Activated naive CD4-positive, alpha-beta T cell treated with anti-CD3 and anti-CD28 coated beads for 36 hours (primary cell): ENCODE data around the gene HMCN2. TPM values are rescaled to one million over a fixed set of nuclear protein-coding genes. Genes with fewer than 3 reads are reported as not detected.
A peak's percentile ranks its signal among the peaks of the same experiment; 100 is the strongest.

Source experiments
- CTCF ChIA-PET: fragments of 350-600 bp; sonication (Branson Sonifier 250); formaldehyde crosslinking; loops from one replicate; lab custom pipeline; 2021; ENCODE audit warnings: antibody characterized with exemption; lab: Charles Lee
- DNase-seq: peaks from one replicate; pipeline ENCODE4 v3.0.0-alpha.2; 2020
- H3K27ac Mint-ChIP-seq: one replicate; pipeline ENCODE4 v1.8.0; 2021; ENCODE audit warnings: mild to moderate bottlenecking, mixed read lengths
- H3K27me3 Mint-ChIP-seq: one replicate; pipeline ENCODE4 v1.8.0; 2021; ENCODE audit warnings: low read depth, mixed read lengths
- H3K36me3 Mint-ChIP-seq: one replicate; pipeline ENCODE4 v1.8.0; 2021; ENCODE audit warnings: low read depth, mixed read lengths
- H3K4me1 Mint-ChIP-seq: one replicate; pipeline ENCODE4 v1.8.0; 2021; ENCODE audit warnings: low read depth, mixed read lengths
- H3K4me3 Mint-ChIP-seq: one replicate; pipeline ENCODE4 v1.8.0; 2021; ENCODE audit warnings: mild to moderate bottlenecking, moderate library complexity, mixed read lengths
- H3K9me3 Mint-ChIP-seq: one replicate; pipeline ENCODE4 v1.8.0; 2021; ENCODE audit warnings: mixed read lengths
- intact Hi-C: fragments of 100-400 bp; cut with micrococcal nuclease; formaldehyde crosslinking; loops from one replicate; pipeline ENCODE4 v1.15.1; 2023
- total RNA-seq, 2 experiments: library from RNA; stranded (reverse); gene quantifications; one replicate each; pipeline ENCODE4 v1.2.3, GENCODE V29; 2021

The HMCN2 gene
- total RNA-seq, 2 experiments from 2014 or later: not detected

DNA sequence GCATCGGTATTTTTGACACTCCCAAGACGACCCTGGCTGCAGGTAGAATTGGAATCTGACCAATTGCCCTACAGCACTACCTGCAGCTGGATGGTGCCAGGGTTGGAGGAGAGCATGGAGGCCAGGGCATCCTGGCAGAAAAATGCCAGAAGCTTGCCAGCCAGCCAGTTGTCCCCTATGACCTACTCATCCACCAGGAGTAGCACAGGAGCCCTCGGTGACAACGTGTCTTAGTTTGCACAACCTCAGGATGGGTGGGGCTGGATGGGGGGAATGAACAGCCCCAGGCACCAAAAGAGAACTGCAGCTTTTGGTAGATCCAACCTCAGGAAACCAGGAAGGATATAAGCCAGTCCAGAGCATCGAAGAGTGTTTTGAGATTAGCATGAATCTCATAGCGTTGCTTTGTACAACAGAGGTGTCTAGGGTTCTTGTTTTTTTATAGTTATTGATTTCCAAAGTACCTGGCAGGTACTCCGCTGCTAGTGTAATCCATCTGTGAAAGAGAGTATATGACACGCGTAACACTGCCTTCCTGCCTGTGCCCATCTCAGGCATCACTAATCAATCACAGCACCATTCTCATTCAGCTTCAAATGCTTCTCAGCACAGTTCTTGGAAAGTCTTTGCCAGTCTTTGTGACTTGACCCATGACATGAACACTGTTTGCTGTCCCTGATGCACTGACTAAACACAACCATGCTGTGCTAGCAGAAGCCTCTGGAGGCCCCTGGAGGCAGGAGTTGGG lies 142.5 kb downstream of the HMCN2 start:
- H3K27me3 Mint-ChIP-seq: no peaks in the 10 kb centered on the region
- no peaks in the 10 kb centered on the region for H3K36me3 Mint-ChIP-seq
- no peak overlapping the region for H3K27ac Mint-ChIP-seq
- H3K9me3 Mint-ChIP-seq: no peaks in the 10 kb centered on the region
- no peaks in the 10 kb centered on the region for H3K4me1 Mint-ChIP-seq
- CTCF ChIA-PET: no interaction called here
- H3K4me3 Mint-ChIP-seq: no peak overlapping the region
- DNase-seq: no peak
- intact Hi-C loops: no loop called here

DNA sequence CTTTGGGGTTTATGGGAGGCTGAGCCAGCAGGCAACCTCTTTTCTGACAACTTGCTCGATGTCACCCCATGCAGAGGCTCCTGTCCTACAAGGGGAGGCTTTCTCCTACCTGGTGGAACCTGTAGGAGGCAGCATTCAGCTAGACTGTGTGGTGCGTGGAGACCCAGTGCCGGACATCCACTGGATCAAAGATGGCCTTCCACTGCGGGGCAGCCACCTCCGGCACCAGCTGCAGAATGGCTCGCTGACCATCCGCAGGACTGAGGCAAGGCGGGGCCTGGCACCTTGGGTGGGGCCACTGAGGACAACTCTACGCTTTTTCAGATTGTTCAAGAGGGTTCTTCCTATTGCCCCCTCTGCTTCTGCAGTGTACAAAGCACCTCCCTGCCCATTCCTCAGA lies 143.1 kb downstream of the HMCN2 start:
- Mint-ChIP-seq H3K4me1 (no peaks in the 10 kb centered on the region), H3K36me3 (no peaks in the 10 kb centered on the region), H3K27ac (no peak overlapping the region), H3K9me3 (no peaks in the 10 kb centered on the region), H3K27me3 (no peaks in the 10 kb centered on the region), H3K4me3 (no peak overlapping the region)
- DNase-seq: no peak
- CTCF ChIA-PET: no interaction called here
- intact Hi-C loops: no loop called here

DNA sequence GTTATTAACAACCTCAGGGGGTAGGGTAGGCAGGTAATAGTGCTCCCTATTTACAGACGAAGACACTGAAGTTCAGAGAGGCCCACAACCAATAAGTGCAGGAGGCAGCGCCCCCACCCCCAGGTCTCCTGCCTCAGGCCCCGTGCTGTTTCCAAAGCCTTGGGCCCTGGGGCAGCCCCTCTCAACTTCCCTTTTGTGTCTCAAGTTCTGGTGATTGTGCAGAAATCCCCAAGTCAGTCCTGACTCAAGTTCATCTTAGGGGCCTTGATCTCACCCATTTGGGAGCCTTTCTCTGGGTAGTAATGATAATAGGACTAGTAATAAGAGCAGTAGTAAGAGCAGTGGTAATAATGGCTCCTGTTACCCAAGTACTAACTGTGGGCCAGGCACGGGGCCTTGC lies 143.7 kb downstream of the HMCN2 start:
- Mint-ChIP-seq H3K36me3 (no peaks in the 10 kb centered on the region), H3K27me3 (no peaks in the 10 kb centered on the region), H3K4me3 (no peak overlapping the region), H3K9me3 (no peaks in the 10 kb centered on the region), H3K4me1 (no peaks in the 10 kb centered on the region), H3K27ac (no peak overlapping the region)
- intact Hi-C loops: no loop called here
- CTCF ChIA-PET: no interaction called here
- DNase-seq: peak; percentile 30

GRCh38 chr9:130410443-130410842 lies 144.9 kb downstream of the HMCN2 start:
- Mint-ChIP-seq H3K27ac (no peak overlapping the region), H3K4me1 (no peaks in the 10 kb centered on the region), H3K4me3 (no peak overlapping the region), H3K27me3 (no peaks in the 10 kb centered on the region), H3K9me3 (no peaks in the 10 kb centered on the region), H3K36me3 (no peaks in the 10 kb centered on the region)
- DNase-seq: no peak
- intact Hi-C loops: no loop called here
- CTCF ChIA-PET: interaction anchor here (0.5 kb wide), 1 partner anchor 15 kb away, joined by 3 read pairs; no protein-coding TSS in a partner anchor

DNA sequence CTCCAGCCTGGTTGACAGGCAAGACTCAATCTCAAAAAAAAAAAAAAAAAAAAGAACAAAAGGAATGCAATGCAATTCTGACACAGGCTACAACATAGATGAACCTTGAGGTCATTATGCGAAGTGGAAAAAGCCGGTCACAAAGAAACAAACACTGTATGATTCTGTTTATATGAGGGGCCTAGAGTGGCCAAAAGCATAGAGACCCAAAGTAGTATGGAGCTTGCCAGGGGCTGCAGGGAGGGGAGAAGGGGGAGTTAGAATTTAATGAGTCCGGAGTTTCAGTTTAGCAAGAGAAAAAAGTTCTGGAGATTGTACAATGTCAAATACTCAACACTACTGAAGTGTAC lies 146.0 kb downstream of the HMCN2 start:
- no peak overlapping the region for H3K4me3 Mint-ChIP-seq
- no peak overlapping the region for H3K27ac Mint-ChIP-seq
- H3K9me3 Mint-ChIP-seq: no peaks in the 10 kb centered on the region
- H3K36me3 Mint-ChIP-seq: no peaks in the 10 kb centered on the region
- peaks cover 1% of the 10 kb centered on the region for H3K27me3 Mint-ChIP-seq
- H3K4me1 Mint-ChIP-seq: no peaks in the 10 kb centered on the region
- intact Hi-C loops: no loop called here
- DNase-seq: no peak
- CTCF ChIA-PET: no interaction called here

- H3K4me1 Mint-ChIP-seq: no peaks in the 10 kb centered on the region
- no peak for DNase-seq
- no peak overlapping the region for H3K4me3 Mint-ChIP-seq
- CTCF ChIA-PET: interaction anchor here (0.7 kb wide), 1 partner anchor 214 kb away, joined by 3 read pairs; no protein-coding TSS in a partner anchor
- intact Hi-C loops: no loop called here
- H3K27ac Mint-ChIP-seq: no peak overlapping the region
- peaks cover 1% of the 10 kb centered on the region for H3K27me3 Mint-ChIP-seq
- H3K9me3 Mint-ChIP-seq: no peaks in the 10 kb centered on the region
- no peaks in the 10 kb centered on the region for H3K36me3 Mint-ChIP-seq
Observed at GRCh38 chr9:130414081-130414731, 148.6 kb downstream of the HMCN2 start.

GRCh38 chr9:130414910-130415746 lies 149.6 kb downstream of the HMCN2 start:
- Mint-ChIP-seq H3K27ac (no peak overlapping the region), H3K27me3 (peaks cover 1% of the 10 kb centered on the region), H3K9me3 (no peaks in the 10 kb centered on the region), H3K4me1 (no peaks in the 10 kb centered on the region), H3K4me3 (no peak overlapping the region), H3K36me3 (no peaks in the 10 kb centered on the region)
- intact Hi-C loops: no loop called here
- CTCF ChIA-PET: no interaction called here
- DNase-seq: no peak

DNA sequence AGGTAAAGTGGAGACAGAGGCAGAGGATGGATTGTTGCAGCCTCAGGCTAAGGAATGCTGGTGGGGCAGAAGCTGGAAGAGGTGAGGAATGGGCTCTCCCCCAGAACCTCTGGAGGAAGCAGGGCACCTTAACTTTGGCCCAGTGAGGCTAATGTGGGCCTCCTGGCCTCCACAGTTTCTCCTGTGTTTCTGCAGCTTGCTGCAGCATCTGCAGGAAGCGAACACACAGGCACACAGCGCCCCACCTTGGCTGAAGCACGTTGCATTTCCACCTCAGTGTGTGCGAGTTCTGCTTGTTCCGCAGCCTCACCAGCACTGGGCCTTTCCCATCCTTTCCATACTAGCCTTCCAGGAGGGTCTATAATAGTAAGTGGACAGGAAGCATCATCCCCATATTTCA lies 152.0 kb downstream of the HMCN2 start:
- Mint-ChIP-seq H3K4me1 (no peaks in the 10 kb centered on the region), H3K27ac (no peak overlapping the region), H3K27me3 (peaks cover 1% of the 10 kb centered on the region), H3K9me3 (no peaks in the 10 kb centered on the region), H3K4me3 (no peak overlapping the region), H3K36me3 (no peaks in the 10 kb centered on the region)
- DNase-seq: peak; percentile 29
- CTCF ChIA-PET: no interaction called here
- intact Hi-C loops: no loop called here

- CTCF ChIA-PET: no interaction called here
- Mint-ChIP-seq H3K27ac (no peak overlapping the region), H3K9me3 (no peaks in the 10 kb centered on the region), H3K36me3 (no peaks in the 10 kb centered on the region), H3K27me3 (peaks cover 1% of the 10 kb centered on the region), H3K4me3 (no peak overlapping the region), H3K4me1 (no peaks in the 10 kb centered on the region)
- no peak for DNase-seq
- intact Hi-C loops: no loop called here
Observed at GRCh38 chr9:130418776-130419175, 153.2 kb downstream of the HMCN2 start.

DNA sequence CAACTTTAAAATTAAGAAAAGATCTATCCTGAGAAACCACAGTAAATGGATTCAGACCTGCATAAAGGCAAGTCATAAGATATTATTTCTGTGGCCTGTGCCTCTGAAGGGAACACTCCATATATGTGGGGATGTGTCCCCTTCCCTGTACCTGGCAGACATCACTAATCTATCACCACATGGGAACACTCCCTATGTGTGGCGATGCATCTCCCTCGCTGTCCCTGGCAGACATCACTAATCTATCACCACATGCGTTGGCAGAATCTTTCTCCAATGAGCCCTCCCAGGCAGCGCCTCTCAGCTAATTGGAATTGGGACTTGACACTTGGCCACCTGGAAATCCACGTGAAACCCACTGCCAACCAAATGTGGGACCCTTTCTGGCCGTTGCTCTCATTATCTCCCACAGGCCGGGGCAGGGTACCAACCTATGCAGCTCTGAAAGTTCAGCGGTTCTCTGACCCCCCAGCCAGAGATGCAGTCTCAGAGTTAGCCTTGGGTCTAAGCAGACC lies 154.0 kb downstream of the HMCN2 start:
- Mint-ChIP-seq H3K4me3 (no peak overlapping the region), H3K27ac (no peak overlapping the region), H3K36me3 (no peaks in the 10 kb centered on the region), H3K4me1 (no peaks in the 10 kb centered on the region), H3K27me3 (peaks cover 1% of the 10 kb centered on the region), H3K9me3 (no peaks in the 10 kb centered on the region)
- no peak for DNase-seq
- CTCF ChIA-PET: interaction anchor here (0.6 kb wide), 1 partner anchor 306 kb away, joined by 3 read pairs; no protein-coding TSS in a partner anchor
- intact Hi-C loops: no loop called here

GRCh38 chr9:130421154-130421801 lies 155.7 kb downstream of the HMCN2 start:
- H3K36me3 Mint-ChIP-seq: no peaks in the 10 kb centered on the region
- H3K27me3 Mint-ChIP-seq: peaks cover 1% of the 10 kb centered on the region
- no peak overlapping the region for H3K4me3 Mint-ChIP-seq
- DNase-seq: no peak
- no peaks in the 10 kb centered on the region for H3K9me3 Mint-ChIP-seq
- intact Hi-C loops: no loop called here
- CTCF ChIA-PET: no interaction called here
- no peak overlapping the region for H3K27ac Mint-ChIP-seq
- H3K4me1 Mint-ChIP-seq: no peaks in the 10 kb centered on the region

GRCh38 chr9:130421802-130422276 lies 156.3 kb downstream of the HMCN2 start:
- H3K27me3 Mint-ChIP-seq: peaks cover 2% of the 10 kb centered on the region
- CTCF ChIA-PET: no interaction called here
- H3K36me3 Mint-ChIP-seq: no peaks in the 10 kb centered on the region
- no peaks in the 10 kb centered on the region for H3K9me3 Mint-ChIP-seq
- DNase-seq: no peak
- intact Hi-C loops: no loop called here
- H3K27ac Mint-ChIP-seq: no peak overlapping the region
- no peaks in the 10 kb centered on the region for H3K4me1 Mint-ChIP-seq
- no peak overlapping the region for H3K4me3 Mint-ChIP-seq
